WTC11 (cell line): ENCODE measurements around the gene LMOD3. TPM values are rescaled to one million over a fixed set of nuclear protein-coding genes. Genes with fewer than 3 reads are reported as not detected.

Experiments
- ATAC-seq: fragments of 200-7000 bp; cut with Tn5 transposase; 2 replicates; pipeline ENCODE4 v1.10.0; 2021; ENCODE audit warnings: mild to moderate bottlenecking, moderate library complexity
- CTCF ChIA-PET: fragments of 300-600 bp; sonication (Branson Sonifier 250); formaldehyde crosslinking; loops from one replicate; lab custom pipeline; 2021; ENCODE audit warnings: antibody characterized with exemption; lab: Charles Lee
- POLR2A ChIA-PET: fragments of 350-600 bp; sonication (Branson Sonifier 250); formaldehyde crosslinking; loops from one replicate; lab custom pipeline; 2021; ENCODE audit warnings: antibody characterized with exemption; lab: Charles Lee
- DNase-seq: peaks from one replicate; pipeline ENCODE4 v3.0.0; 2021; ENCODE audit warnings: low spot score
- H3K27ac Mint-ChIP-seq: 2 replicates; pipeline ENCODE4 v1.8.0; 2021; ENCODE audit warnings: mixed read lengths
- H3K27me3 Mint-ChIP-seq: 2 replicates; pipeline ENCODE4 v1.8.0; 2021; ENCODE audit warnings: low read depth, mild to moderate bottlenecking, moderate library complexity, mixed read lengths
- H3K36me3 Mint-ChIP-seq: 2 replicates; pipeline ENCODE4 v1.8.0; 2021; ENCODE audit warnings: mixed read lengths
- H3K4me1 Mint-ChIP-seq: 2 replicates; pipeline ENCODE4 v1.8.0; 2022; ENCODE audit warnings: mixed read lengths
- H3K4me3 Mint-ChIP-seq: 2 replicates; pipeline ENCODE4 v1.8.0; 2021; ENCODE audit warnings: mild to moderate bottlenecking, moderate library complexity, mixed read lengths
- H3K9me3 Mint-ChIP-seq: 2 replicates; pipeline ENCODE4 v1.8.0; 2021; ENCODE audit warnings: mixed read lengths
- CREB1 ChIP-seq: sonication (generic); formaldehyde crosslinking; IDR thresholded peaks from 2 replicates; pipeline ENCODE4 v1.8.0; 2023; ENCODE audit warnings: mild to moderate bottlenecking, missing genetic modification reagents
- FOXP1 ChIP-seq: sonication (generic); formaldehyde crosslinking; IDR thresholded peaks from 2 replicates; pipeline ENCODE4 v1.8.0; 2022; ENCODE audit warnings: missing genetic modification reagents, mild to moderate bottlenecking, moderate library complexity, borderline replicate concordance
- GABPB1 ChIP-seq: sonication (generic); formaldehyde crosslinking; IDR thresholded peaks from 2 replicates; pipeline ENCODE4 v1.8.1; 2023; ENCODE audit warnings: mild to moderate bottlenecking, missing genetic modification reagents
- GTF2I ChIP-seq: fragments of 250-450 bp; sonication (Bioruptor Pico); conservative IDR thresholded peaks from 2 replicates; pipeline ENCODE4 v1.4.0; 2021; ENCODE audit warnings: mild to moderate bottlenecking
- KAT7 ChIP-seq: sonication (generic); formaldehyde crosslinking; IDR thresholded peaks from 2 replicates; pipeline ENCODE4 v1.8.1; 2023; ENCODE audit warnings: missing genetic modification reagents, mild to moderate bottlenecking, borderline replicate concordance
- NFATC4 ChIP-seq: fragments of 250-450 bp; sonication (Bioruptor Pico); IDR thresholded peaks from 2 replicates; pipeline ENCODE4 v1.9.0; 2021; ENCODE audit warnings: mild to moderate bottlenecking
- NFYB ChIP-seq: sonication (generic); formaldehyde crosslinking; conservative IDR thresholded peaks from 2 replicates; pipeline ENCODE4 v1.8.0; 2022; ENCODE audit warnings: low read depth, missing genetic modification reagents
- NR3C1 ChIP-seq: sonication (generic); formaldehyde crosslinking; conservative IDR thresholded peaks from 2 replicates; pipeline ENCODE4 v1.8.1; 2023; ENCODE audit warnings: low read depth, mild to moderate bottlenecking, missing genetic modification reagents
- PRRX2 ChIP-seq: fragments of 250-450 bp; sonication (Bioruptor Pico); IDR thresholded peaks from 2 replicates; pipeline ENCODE4 v1.8.0; 2021; ENCODE audit warnings: mild to moderate bottlenecking
- SOX15 ChIP-seq: fragments of 250-450 bp; sonication (Bioruptor Pico); IDR thresholded peaks from 2 replicates; pipeline ENCODE4 v1.9.0; 2021; ENCODE audit warnings: mild to moderate bottlenecking
- ZNF671 ChIP-seq: fragments of 250-450 bp; sonication (Bioruptor Pico); IDR thresholded peaks from 2 replicates; pipeline ENCODE4 v1.8.0; 2021; ENCODE audit warnings: mild to moderate bottlenecking
- total RNA-seq: library from RNA; stranded (reverse); gene quantifications from 3 replicates; pipeline ENCODE4 v1.2.3, GENCODE V29; 2021
- TF ChIP-seq, protein P1 (sequence below): sonication (generic); formaldehyde crosslinking; IDR thresholded peaks from 2 replicates; pipeline ENCODE4 v1.8.0; 2022; ENCODE audit warnings: mild to moderate bottlenecking, missing genetic modification reagents
- TF ChIP-seq, protein P2 (sequence below): fragments of 250-450 bp; sonication (Bioruptor Pico); IDR thresholded peaks from 2 replicates; pipeline ENCODE4 v1.9.0; 2021; ENCODE audit warnings: mild to moderate bottlenecking
- TF ChIP-seq, protein P3 (sequence below): fragments of 250-450 bp; sonication (Bioruptor Pico); IDR thresholded peaks from 2 replicates; pipeline ENCODE4 v1.9.0; 2021; ENCODE audit warnings: mild to moderate bottlenecking, borderline replicate concordance
- TF ChIP-seq, protein P4 (sequence below): sonication (generic); formaldehyde crosslinking; IDR thresholded peaks from 2 replicates; pipeline ENCODE4 v1.8.0; 2023; ENCODE audit warnings: missing genetic modification reagents, mild to moderate bottlenecking, borderline replicate concordance
- TF ChIP-seq, protein P5 (sequence below): sonication (generic); formaldehyde crosslinking; IDR thresholded peaks from 2 replicates; pipeline ENCODE4 v1.8.1; 2022; ENCODE audit warnings: mild to moderate bottlenecking, moderate library complexity, missing genetic modification reagents
- TF ChIP-seq, protein P6 (sequence below): fragments of 200-600 bp; IDR thresholded peaks from 2 replicates; pipeline ENCODE4 v1.8.0; 2022; ENCODE audit warnings: antibody characterized with exemption

Gene LMOD3
- total RNA-seq, 1 experiment from 2014 or later = not detected

DNA sequence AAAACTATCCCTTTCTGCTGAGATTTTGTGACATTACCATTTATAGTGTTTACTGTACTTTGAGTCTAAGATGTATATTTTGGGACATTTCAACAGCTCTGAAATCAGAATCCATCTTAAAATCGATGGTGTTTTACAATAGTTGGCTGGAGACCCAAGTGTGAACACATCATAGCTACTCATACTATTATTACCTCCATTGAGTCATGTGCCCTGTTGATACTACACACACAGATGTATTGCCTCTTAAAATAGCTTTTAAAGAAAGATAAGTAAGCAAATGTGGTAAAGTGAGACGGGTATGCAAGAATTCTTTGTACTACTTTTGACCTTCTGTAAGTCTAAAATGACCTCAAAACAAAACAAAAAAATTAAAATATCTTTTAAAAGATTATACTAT, 6.7 kb downstream of the LMOD3 start:
- H3K9me3 Mint-ChIP-seq = no peaks in the 10 kb centered on the region
- ChIA-PET CTCF (no interaction called here), POLR2A (no interaction called here)
- TF ChIP-seq, protein P1, sequence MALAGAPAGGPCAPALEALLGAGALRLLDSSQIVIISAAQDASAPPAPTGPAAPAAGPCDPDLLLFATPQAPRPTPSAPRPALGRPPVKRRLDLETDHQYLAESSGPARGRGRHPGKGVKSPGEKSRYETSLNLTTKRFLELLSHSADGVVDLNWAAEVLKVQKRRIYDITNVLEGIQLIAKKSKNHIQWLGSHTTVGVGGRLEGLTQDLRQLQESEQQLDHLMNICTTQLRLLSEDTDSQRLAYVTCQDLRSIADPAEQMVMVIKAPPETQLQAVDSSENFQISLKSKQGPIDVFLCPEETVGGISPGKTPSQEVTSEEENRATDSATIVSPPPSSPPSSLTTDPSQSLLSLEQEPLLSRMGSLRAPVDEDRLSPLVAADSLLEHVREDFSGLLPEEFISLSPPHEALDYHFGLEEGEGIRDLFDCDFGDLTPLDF (CRISPR knock-in tag) = no peak
- TF ChIP-seq, protein P2, sequence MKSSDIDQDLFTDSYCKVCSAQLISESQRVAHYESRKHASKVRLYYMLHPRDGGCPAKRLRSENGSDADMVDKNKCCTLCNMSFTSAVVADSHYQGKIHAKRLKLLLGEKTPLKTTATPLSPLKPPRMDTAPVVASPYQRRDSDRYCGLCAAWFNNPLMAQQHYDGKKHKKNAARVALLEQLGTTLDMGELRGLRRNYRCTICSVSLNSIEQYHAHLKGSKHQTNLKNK (CRISPR knock-in tag) = no peak
- no peaks in the 10 kb centered on the region for H3K27me3 Mint-ChIP-seq
- H3K4me1 Mint-ChIP-seq = peaks cover 13% of the 10 kb centered on the region
- H3K36me3 Mint-ChIP-seq = no peaks in the 10 kb centered on the region
- ATAC-seq (no peak), DNase-seq (no peak)
- no peak overlapping the region for H3K27ac Mint-ChIP-seq
- no peak overlapping the region for H3K4me3 Mint-ChIP-seq

DNA sequence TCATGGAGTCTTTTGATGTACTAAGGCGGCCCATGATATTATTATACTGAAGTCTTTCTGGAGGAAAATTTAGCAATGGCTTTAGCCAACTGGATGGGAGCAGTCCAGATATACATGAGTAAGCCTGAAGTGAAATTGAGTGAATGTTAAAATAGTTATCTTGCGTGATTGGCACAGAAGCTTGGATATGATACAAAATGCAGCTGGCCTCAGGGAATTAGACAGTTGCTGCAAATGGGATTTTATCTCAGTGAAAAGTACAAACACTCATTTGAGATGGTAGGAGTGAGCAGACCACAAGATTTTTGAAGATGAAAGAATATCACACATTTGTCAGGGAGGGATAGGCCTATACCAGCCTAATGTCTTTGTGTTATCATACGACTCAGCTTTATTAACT, 8.9 kb downstream of the LMOD3 start:
- Mint-ChIP-seq H3K4me1 (peaks cover 12% of the 10 kb centered on the region), H3K9me3 (no peaks in the 10 kb centered on the region), H3K27me3 (no peaks in the 10 kb centered on the region), H3K27ac (no peak overlapping the region), H3K36me3 (no peaks in the 10 kb centered on the region), H3K4me3 (no peak overlapping the region)
- CTCF ChIA-PET = no interaction called here
- ATAC-seq (no peak), DNase-seq (no peak)
- no peak for TF ChIP-seq PRRX2 (CRISPR knock-in tag)
- TF ChIP-seq GTF2I (CRISPR knock-in tag) = no peak
- TF ChIP-seq, protein P3, sequence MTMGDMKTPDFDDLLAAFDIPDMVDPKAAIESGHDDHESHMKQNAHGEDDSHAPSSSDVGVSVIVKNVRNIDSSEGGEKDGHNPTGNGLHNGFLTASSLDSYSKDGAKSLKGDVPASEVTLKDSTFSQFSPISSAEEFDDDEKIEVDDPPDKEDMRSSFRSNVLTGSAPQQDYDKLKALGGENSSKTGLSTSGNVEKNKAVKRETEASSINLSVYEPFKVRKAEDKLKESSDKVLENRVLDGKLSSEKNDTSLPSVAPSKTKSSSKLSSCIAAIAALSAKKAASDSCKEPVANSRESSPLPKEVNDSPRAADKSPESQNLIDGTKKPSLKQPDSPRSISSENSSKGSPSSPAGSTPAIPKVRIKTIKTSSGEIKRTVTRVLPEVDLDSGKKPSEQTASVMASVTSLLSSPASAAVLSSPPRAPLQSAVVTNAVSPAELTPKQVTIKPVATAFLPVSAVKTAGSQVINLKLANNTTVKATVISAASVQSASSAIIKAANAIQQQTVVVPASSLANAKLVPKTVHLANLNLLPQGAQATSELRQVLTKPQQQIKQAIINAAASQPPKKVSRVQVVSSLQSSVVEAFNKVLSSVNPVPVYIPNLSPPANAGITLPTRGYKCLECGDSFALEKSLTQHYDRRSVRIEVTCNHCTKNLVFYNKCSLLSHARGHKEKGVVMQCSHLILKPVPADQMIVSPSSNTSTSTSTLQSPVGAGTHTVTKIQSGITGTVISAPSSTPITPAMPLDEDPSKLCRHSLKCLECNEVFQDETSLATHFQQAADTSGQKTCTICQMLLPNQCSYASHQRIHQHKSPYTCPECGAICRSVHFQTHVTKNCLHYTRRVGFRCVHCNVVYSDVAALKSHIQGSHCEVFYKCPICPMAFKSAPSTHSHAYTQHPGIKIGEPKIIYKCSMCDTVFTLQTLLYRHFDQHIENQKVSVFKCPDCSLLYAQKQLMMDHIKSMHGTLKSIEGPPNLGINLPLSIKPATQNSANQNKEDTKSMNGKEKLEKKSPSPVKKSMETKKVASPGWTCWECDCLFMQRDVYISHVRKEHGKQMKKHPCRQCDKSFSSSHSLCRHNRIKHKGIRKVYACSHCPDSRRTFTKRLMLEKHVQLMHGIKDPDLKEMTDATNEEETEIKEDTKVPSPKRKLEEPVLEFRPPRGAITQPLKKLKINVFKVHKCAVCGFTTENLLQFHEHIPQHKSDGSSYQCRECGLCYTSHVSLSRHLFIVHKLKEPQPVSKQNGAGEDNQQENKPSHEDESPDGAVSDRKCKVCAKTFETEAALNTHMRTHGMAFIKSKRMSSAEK (CRISPR knock-in tag) = no peak
- no peak for TF ChIP-seq NFYB (CRISPR knock-in tag)
- TF ChIP-seq, protein P4, sequence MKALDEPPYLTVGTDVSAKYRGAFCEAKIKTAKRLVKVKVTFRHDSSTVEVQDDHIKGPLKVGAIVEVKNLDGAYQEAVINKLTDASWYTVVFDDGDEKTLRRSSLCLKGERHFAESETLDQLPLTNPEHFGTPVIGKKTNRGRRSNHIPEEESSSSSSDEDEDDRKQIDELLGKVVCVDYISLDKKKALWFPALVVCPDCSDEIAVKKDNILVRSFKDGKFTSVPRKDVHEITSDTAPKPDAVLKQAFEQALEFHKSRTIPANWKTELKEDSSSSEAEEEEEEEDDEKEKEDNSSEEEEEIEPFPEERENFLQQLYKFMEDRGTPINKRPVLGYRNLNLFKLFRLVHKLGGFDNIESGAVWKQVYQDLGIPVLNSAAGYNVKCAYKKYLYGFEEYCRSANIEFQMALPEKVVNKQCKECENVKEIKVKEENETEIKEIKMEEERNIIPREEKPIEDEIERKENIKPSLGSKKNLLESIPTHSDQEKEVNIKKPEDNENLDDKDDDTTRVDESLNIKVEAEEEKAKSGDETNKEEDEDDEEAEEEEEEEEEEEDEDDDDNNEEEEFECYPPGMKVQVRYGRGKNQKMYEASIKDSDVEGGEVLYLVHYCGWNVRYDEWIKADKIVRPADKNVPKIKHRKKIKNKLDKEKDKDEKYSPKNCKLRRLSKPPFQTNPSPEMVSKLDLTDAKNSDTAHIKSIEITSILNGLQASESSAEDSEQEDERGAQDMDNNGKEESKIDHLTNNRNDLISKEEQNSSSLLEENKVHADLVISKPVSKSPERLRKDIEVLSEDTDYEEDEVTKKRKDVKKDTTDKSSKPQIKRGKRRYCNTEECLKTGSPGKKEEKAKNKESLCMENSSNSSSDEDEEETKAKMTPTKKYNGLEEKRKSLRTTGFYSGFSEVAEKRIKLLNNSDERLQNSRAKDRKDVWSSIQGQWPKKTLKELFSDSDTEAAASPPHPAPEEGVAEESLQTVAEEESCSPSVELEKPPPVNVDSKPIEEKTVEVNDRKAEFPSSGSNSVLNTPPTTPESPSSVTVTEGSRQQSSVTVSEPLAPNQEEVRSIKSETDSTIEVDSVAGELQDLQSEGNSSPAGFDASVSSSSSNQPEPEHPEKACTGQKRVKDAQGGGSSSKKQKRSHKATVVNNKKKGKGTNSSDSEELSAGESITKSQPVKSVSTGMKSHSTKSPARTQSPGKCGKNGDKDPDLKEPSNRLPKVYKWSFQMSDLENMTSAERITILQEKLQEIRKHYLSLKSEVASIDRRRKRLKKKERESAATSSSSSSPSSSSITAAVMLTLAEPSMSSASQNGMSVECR = no peak
- no peak for TF ChIP-seq GABPB1
- TF ChIP-seq FOXP1 (CRISPR knock-in tag) = no peak
- TF ChIP-seq NR3C1 (CRISPR knock-in tag) = no peak
- TF ChIP-seq NFATC4 = no peak
- POLR2A ChIA-PET = no interaction called here

DNA sequence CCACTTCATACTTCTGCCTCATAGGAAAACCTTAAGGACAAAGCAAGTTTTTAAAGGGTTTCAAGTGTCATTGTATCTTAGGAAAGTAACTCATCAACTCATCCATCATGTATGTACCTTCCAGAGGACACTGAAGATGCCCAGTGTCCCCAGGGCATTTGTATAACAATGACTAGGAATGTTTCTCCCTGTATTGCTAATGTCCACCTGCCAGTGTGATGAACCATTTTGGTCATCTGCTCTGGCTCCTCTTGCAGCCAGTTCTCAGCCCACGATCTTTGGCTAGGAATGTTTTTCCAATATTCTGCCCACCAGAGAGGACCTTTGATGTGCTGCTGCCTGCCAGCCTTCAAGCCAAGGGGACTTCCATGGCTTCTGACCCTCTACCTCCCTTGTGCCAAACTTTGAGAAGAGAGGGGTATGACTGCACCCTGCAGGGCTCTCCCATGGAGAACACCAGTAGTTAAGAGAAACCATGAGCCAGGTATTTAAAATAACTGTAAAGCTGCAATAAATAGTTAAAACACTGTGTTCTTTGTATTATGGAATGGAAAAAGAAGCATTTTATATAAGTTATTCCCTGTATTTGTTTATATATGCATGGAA, 11.4 kb downstream of the LMOD3 start:
- peaks cover 6% of the 10 kb centered on the region for H3K4me1 Mint-ChIP-seq
- TF ChIP-seq KAT7 (CRISPR knock-in tag) (no peak), CREB1 (CRISPR knock-in tag) (no peak), ZNF671 (CRISPR knock-in tag) (no peak), SOX15 (CRISPR knock-in tag) (no peak), NFATC4 (no peak)
- TF ChIP-seq, protein P5, sequence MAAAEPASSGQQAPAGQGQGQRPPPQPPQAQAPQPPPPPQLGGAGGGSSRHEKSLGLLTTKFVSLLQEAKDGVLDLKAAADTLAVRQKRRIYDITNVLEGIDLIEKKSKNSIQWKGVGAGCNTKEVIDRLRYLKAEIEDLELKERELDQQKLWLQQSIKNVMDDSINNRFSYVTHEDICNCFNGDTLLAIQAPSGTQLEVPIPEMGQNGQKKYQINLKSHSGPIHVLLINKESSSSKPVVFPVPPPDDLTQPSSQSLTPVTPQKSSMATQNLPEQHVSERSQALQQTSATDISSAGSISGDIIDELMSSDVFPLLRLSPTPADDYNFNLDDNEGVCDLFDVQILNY (CRISPR knock-in tag) = no peak
- TF ChIP-seq, protein P6, sequence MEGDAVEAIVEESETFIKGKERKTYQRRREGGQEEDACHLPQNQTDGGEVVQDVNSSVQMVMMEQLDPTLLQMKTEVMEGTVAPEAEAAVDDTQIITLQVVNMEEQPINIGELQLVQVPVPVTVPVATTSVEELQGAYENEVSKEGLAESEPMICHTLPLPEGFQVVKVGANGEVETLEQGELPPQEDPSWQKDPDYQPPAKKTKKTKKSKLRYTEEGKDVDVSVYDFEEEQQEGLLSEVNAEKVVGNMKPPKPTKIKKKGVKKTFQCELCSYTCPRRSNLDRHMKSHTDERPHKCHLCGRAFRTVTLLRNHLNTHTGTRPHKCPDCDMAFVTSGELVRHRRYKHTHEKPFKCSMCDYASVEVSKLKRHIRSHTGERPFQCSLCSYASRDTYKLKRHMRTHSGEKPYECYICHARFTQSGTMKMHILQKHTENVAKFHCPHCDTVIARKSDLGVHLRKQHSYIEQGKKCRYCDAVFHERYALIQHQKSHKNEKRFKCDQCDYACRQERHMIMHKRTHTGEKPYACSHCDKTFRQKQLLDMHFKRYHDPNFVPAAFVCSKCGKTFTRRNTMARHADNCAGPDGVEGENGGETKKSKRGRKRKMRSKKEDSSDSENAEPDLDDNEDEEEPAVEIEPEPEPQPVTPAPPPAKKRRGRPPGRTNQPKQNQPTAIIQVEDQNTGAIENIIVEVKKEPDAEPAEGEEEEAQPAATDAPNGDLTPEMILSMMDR = no peak
- ChIA-PET CTCF (no interaction called here), POLR2A (no interaction called here)
- peak; percentile 58 for ATAC-seq
- H3K27ac Mint-ChIP-seq = no peak overlapping the region
- H3K4me3 Mint-ChIP-seq = no peak overlapping the region
- no peaks in the 10 kb centered on the region for H3K36me3 Mint-ChIP-seq
- DNase-seq = no peak
- no peaks in the 10 kb centered on the region for H3K9me3 Mint-ChIP-seq
- H3K27me3 Mint-ChIP-seq = no peaks in the 10 kb centered on the region
